Stimulated activated CD4-positive, alpha-beta T cell treated with anti-CD3 and anti-CD28 coated beads, Interleukin-15, amount 100 ng/mL, for 48 hours (primary cell): ENCODE measurements around the gene FEM1B.

Experiments
- DNase-seq, 2 donors: peaks; one replicate each; pipeline ENCODE4 v3.0.0-alpha.2; 2020; ENCODE audit warnings: low read depth in 2 of 2

FEM1B gene

GRCh38 chr15:68259883-68260282 lies 17.7 kb upstream of the FEM1B start:
- DNase-seq, result no peak

GRCh38 chr15:68261241-68261640 lies 16.3 kb upstream of the FEM1B start:
- no peak for DNase-seq

- no peak for DNase-seq
Measured at GRCh38 chr15:68261980-68262379, 15.6 kb upstream of the FEM1B start.

GRCh38 chr15:68262514-68263356 lies 14.8 kb upstream of the FEM1B start:
- DNase-seq, result no peak

- DNase-seq, result no peak
Measured at GRCh38 chr15:68264282-68264681, 13.3 kb upstream of the FEM1B start.

GRCh38 chr15:68265081-68265480 lies 12.5 kb upstream of the FEM1B start:
- DNase-seq, result no peak

GRCh38 chr15:68265674-68266073 lies 11.9 kb upstream of the FEM1B start:
- DNase-seq, result no peak

GRCh38 chr15:68268405-68268804 lies 9.1 kb upstream of the FEM1B start:
- no peak for DNase-seq

- DNase-seq, result no peak
Measured at GRCh38 chr15:68271854-68272471, 5.6 kb upstream of the FEM1B start.

- DNase-seq, result no peak
Measured at GRCh38 chr15:68272721-68273271, 4.7 kb upstream of the FEM1B start.

- DNase-seq, result no peak
Measured at GRCh38 chr15:68274201-68274848, 3.2 kb upstream of the FEM1B start.

GRCh38 chr15:68275165-68275746 lies 2.3 kb upstream of the FEM1B start:
- no peak for DNase-seq

GRCh38 chr15:68276668-68277067 lies 877 bp upstream of the FEM1B start:
- DNase-seq, result no peak

GRCh38 chr15:68277131-68277602 lies 378 bp upstream of the FEM1B start:
- DNase-seq, result no peak

- DNase-seq, result no peak
Measured at GRCh38 chr15:68278345-68278594, 725 bp downstream of the FEM1B start.

- DNase-seq, result no peak
Measured at GRCh38 chr15:68278595-68279405, 1.3 kb downstream of the FEM1B start.

- no peak for DNase-seq
Measured at GRCh38 chr15:68279779-68280753, 2.5 kb downstream of the FEM1B start.

GRCh38 chr15:68281008-68281407 lies 3.5 kb downstream of the FEM1B start:
- no peak for DNase-seq

GRCh38 chr15:68283401-68283800 lies 5.9 kb downstream of the FEM1B start:
- DNase-seq, result no peak

GRCh38 chr15:68284616-68285258 lies 7.2 kb downstream of the FEM1B start:
- DNase-seq, result no peak
